GM12874 (cell line): ENCODE results near the gene ZNF611.

Experiments
- CTCF ChIP-seq: IDR thresholded peaks from 2 replicates; pipeline ENCODE4 v1.5.1; 2011; ENCODE audit warnings: low read depth, mild to moderate bottlenecking, control low read depth, low read length, moderate library complexity; ENCODE audit not compliant: insufficient read depth

ZNF611 gene

DNA sequence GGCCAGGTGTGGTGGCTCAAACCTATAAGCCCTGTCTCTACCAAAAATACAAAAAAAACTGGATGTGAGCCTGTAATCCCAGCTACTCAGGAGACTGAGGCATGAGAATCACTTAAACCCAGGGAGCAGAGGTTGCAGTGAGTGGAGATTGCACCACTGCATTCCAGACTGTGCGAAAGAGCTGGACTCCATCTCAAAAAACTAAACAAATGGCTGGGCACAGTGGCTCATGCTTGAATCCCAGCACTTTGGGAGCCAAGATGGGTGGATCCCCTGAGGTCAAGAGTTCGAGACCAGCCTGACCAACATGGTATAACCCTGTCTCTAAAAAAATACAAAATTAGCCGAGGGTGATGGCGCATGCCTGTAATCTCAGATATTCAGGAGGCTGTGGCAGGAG, 61.8 kb downstream of the ZNF611 start:
- TF ChIP-seq CTCF: no peak

GRCh38 chr19:52670046-52670445, 64.8 kb downstream of the ZNF611 start:
- TF ChIP-seq CTCF: no peak

GRCh38 chr19:52669586-52669985, 65.3 kb downstream of the ZNF611 start:
- TF ChIP-seq CTCF: no peak

GRCh38 chr19:52667972-52668371, 66.9 kb downstream of the ZNF611 start:
- TF ChIP-seq CTCF: no peak

DNA sequence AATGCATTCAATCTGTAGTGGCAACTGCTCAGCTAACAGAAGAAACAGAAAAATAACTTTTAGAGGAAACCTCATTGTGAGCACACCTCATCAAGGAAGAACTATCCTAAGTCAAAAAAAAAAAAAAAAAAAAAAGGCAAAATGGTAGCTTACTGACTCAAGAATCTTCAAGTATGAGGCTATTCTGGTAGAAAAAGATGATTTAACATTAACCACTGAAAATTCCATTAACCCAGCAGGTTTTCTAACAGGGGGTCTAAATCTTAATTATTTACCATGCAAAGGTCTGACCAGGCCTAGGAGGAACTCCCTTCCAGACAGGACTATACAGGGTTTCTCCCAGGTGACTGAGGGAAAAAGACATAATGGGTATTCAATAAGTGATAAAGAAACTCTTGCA, 68.3 kb downstream of the ZNF611 start:
- no peak for TF ChIP-seq CTCF

- no peak for TF ChIP-seq CTCF
These were observed 69.3 kb downstream of the ZNF611 start for GRCh38 chr19:52665529-52665928.

DNA sequence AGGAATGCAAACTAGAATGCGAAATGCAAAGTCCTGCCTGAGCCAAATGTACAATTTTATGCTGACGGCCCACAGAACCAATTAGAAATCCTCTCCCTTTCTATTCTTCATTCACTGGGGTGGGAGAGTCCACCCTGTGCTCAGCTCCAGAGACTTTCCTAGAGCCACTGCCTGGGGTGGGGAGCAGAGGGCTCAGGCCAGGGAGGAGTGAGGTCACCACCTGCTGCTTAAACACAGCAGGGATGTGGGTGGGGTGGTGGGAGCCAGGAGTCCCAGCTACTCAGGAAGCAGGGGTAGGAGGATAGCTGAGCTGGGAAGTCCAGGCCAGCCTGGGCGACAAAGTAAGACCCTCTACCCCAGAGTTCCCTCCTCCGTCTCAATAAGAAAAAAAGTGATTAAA, 69.8 kb downstream of the ZNF611 start:
- no peak for TF ChIP-seq CTCF

DNA sequence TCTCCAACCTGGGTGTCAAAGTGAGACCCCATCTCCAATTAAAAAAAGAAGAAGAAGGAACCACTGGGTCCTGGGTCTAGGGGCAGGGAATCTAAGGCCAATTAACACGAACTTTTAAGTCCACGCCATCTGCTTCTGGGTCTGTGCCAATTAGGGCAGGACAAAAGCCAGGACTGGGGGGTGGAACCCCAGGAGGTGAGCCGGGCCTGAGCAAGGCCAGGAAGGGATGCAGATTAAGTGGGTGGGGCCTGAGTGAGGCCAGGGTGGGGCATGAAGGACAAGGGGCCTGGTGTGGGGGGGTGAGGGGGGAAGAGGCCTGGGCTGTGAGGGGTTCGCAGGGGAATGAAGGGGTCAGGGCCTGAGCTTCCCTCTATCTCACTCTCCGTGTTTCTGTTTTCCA, 70.4 kb downstream of the ZNF611 start:
- TF ChIP-seq CTCF: no peak
